IPS-18a (cell line): ENCODE results near the gene SESN3.

Source experiments
- H3K27ac ChIP-seq: one replicate; pipeline ENCODE4 v1.5.1; 2013; ENCODE audit warnings: low read length
- H3K27me3 ChIP-seq: one replicate; pipeline ENCODE4 v1.6.1; 2013; ENCODE audit warnings: mild to moderate bottlenecking, low read length; ENCODE audit not compliant: control insufficient read depth, insufficient read depth
- H3K36me3 ChIP-seq: one replicate; pipeline ENCODE4 v1.6.1; 2013; ENCODE audit warnings: low read depth, low read length; ENCODE audit not compliant: control insufficient read depth
- H3K4me1 ChIP-seq: one replicate; pipeline ENCODE4 v1.6.1; 2013; ENCODE audit warnings: low read depth, low read length; ENCODE audit not compliant: control insufficient read depth
- H3K4me3 ChIP-seq: one replicate; pipeline ENCODE4 v1.5.1; 2013; ENCODE audit warnings: low read length
- H3K9ac ChIP-seq: one replicate; pipeline ENCODE4 v1.6.1; 2013; ENCODE audit warnings: mild to moderate bottlenecking, low read length, moderate library complexity
- H3K9me3 ChIP-seq: one replicate; pipeline ENCODE4 v1.6.1; 2013; ENCODE audit warnings: low read depth, low read length; ENCODE audit not compliant: control insufficient read depth

The SESN3 gene

GRCh38 chr11:95193541-95193940 is 37.5 kb downstream of the SESN3 start:
- no peaks in the 10 kb centered on the region for H3K9me3 ChIP-seq
- no peak overlapping the region for H3K27ac ChIP-seq
- peaks cover 26% of the 10 kb centered on the region for H3K36me3 ChIP-seq
- H3K4me3 ChIP-seq = no peak overlapping the region
- peaks cover 4% of the 10 kb centered on the region for H3K4me1 ChIP-seq
- no peaks in the 10 kb centered on the region for H3K27me3 ChIP-seq
- no peak overlapping the region for H3K9ac ChIP-seq

- peaks cover 26% of the 10 kb centered on the region for H3K36me3 ChIP-seq
- no peaks in the 10 kb centered on the region for H3K9me3 ChIP-seq
- peaks cover under 1% of the 10 kb centered on the region for H3K4me1 ChIP-seq
- no peak overlapping the region for H3K27ac ChIP-seq
- H3K4me3 ChIP-seq = no peak overlapping the region
- H3K9ac ChIP-seq = no peak overlapping the region
- H3K27me3 ChIP-seq = no peaks in the 10 kb centered on the region
These were observed 38.3 kb downstream of the SESN3 start for GRCh38 chr11:95192717-95193116.

- Histone ChIP-seq H3K9me3 (no peaks in the 10 kb centered on the region), H3K27me3 (no peaks in the 10 kb centered on the region), H3K4me3 (no peak overlapping the region), H3K27ac (no peak overlapping the region), H3K9ac (no peak overlapping the region), H3K4me1 (no peaks in the 10 kb centered on the region), H3K36me3 (peaks cover 32% of the 10 kb centered on the region)
These were observed 43.3 kb downstream of the SESN3 start for GRCh38 chr11:95187723-95188122.

- no peak overlapping the region for H3K27ac ChIP-seq
- no peak overlapping the region for H3K4me3 ChIP-seq
- no peaks in the 10 kb centered on the region for H3K9me3 ChIP-seq
- H3K4me1 ChIP-seq = no peaks in the 10 kb centered on the region
- H3K36me3 ChIP-seq = peaks cover 30% of the 10 kb centered on the region
- H3K27me3 ChIP-seq = no peaks in the 10 kb centered on the region
- H3K9ac ChIP-seq = no peak overlapping the region
These were observed 48.6 kb downstream of the SESN3 start for GRCh38 chr11:95182397-95182796.

GRCh38 chr11:95175818-95176380 is 55.1 kb downstream of the SESN3 start:
- Histone ChIP-seq H3K36me3 (peaks cover 41% of the 10 kb centered on the region), H3K9ac (no peak overlapping the region)

GRCh38 chr11:95170294-95170693 is 60.7 kb downstream of the SESN3 start:
- peaks cover 11% of the 10 kb centered on the region for H3K36me3 ChIP-seq
- no peak overlapping the region for H3K4me3 ChIP-seq
- no peaks in the 10 kb centered on the region for H3K27me3 ChIP-seq
- H3K4me1 ChIP-seq = peaks cover 13% of the 10 kb centered on the region
- H3K27ac ChIP-seq = no peak overlapping the region
- H3K9me3 ChIP-seq = no peaks in the 10 kb centered on the region
- no peak overlapping the region for H3K9ac ChIP-seq

More at GRCh38 chr11:95175818-95176380, 55.1 kb downstream of the SESN3 start:
- H3K4me1 ChIP-seq = no peaks in the 10 kb centered on the region
- no peaks in the 10 kb centered on the region for H3K9me3 ChIP-seq
- no peaks in the 10 kb centered on the region for H3K27me3 ChIP-seq
- H3K27ac ChIP-seq = no peak overlapping the region
- no peak overlapping the region for H3K4me3 ChIP-seq

DNA sequence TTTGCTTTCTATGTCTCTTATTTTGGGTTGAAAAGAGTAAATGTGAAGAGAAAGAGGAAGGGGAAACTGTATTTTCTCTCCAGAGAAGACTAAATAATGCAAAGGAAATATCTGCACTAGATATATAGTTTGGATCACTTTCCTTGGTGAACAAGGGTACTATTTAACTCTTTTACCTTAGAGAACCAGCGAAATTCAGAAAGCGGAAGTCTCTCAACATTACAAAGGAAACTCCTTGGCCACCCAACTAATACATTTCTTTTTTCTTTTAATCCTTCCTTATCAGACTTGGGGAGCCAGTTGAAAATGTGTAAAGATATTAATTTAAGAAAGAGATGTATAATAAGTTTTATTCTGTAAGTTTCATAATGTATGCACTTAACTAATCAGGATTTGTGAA is 64.2 kb downstream of the SESN3 start:
- Histone ChIP-seq H3K27ac (no peak overlapping the region), H3K36me3 (no peaks in the 10 kb centered on the region), H3K9ac (no peak overlapping the region), H3K9me3 (no peaks in the 10 kb centered on the region), H3K4me3 (no peak overlapping the region), H3K27me3 (no peaks in the 10 kb centered on the region), H3K4me1 (peaks cover 13% of the 10 kb centered on the region)

DNA sequence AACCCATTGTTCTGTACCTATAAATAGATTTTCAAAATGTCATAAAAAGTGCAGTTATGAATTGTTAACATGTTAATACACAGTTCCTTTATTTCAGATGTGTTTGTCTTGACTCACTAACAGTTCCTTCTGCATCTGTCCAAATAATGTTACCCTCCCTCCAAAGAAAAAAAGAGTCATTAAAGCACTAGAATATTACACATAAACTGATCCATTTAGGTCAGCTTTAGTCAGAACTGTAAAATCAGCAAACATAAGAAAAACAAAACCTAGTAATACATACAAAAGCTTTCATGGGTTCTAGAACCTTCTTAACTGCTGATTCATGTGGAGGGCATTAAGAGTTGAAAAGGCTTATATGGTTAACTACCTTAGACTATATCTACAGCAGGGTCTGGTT is 65.4 kb downstream of the SESN3 start:
- no peak overlapping the region for H3K27ac ChIP-seq
- H3K27me3 ChIP-seq = no peaks in the 10 kb centered on the region
- no peaks in the 10 kb centered on the region for H3K9me3 ChIP-seq
- H3K4me1 ChIP-seq = peaks cover 13% of the 10 kb centered on the region
- no peak overlapping the region for H3K9ac ChIP-seq
- H3K36me3 ChIP-seq = no peaks in the 10 kb centered on the region
- H3K4me3 ChIP-seq = no peak overlapping the region

DNA sequence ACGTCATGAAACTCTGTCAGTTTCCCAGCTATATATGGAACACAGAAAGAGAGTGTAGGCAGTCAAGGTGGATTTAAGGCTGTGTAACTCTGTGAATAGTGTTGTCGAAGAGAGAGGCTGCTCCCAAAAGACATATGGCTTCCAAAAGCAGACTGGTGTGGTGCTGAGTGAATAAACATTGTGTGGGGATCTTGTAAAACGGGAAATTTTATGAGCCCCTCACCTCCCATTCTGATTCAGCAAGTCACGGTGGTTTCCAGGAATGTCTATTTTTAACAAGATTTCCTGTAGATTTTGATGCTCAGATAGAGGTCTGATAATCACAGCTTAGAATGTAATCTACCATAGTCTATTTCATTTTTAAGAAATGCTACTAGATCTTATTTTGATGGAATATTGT is 67.9 kb downstream of the SESN3 start:
- peaks cover 3% of the 10 kb centered on the region for H3K4me1 ChIP-seq
- H3K36me3 ChIP-seq = no peaks in the 10 kb centered on the region
- H3K27me3 ChIP-seq = no peaks in the 10 kb centered on the region
- H3K4me3 ChIP-seq = no peak overlapping the region
- no peaks in the 10 kb centered on the region for H3K9me3 ChIP-seq
- no peak overlapping the region for H3K9ac ChIP-seq
- H3K27ac ChIP-seq = no peak overlapping the region

GRCh38 chr11:95161248-95161647 is 69.8 kb downstream of the SESN3 start:
- Histone ChIP-seq H3K36me3 (no peaks in the 10 kb centered on the region), H3K4me1 (no peaks in the 10 kb centered on the region), H3K4me3 (no peak overlapping the region), H3K27me3 (no peaks in the 10 kb centered on the region), H3K9me3 (no peaks in the 10 kb centered on the region), H3K27ac (no peak overlapping the region), H3K9ac (no peak overlapping the region)

DNA sequence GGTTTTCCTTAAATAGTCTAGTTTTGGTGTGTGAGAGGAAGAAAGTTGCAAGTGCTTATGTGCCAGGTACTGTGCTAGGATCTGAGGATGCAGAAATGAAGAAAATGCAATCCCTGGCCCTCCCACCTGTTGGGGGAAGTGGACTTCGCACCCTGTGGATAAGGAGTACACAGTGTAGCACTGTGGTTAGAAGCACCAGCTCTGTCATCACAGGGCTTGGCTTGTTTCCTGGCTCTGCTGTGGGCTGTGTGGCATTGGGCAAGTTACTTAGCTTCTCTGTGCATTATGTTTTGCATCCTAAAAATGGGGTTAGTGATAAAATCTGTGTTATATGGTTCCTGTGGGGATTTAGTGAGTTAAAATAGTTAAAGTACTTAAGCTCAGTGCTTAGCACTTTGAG is 73.2 kb downstream of the SESN3 start:
- H3K27me3 ChIP-seq = no peaks in the 10 kb centered on the region
- H3K4me1 ChIP-seq = no peaks in the 10 kb centered on the region
- no peaks in the 10 kb centered on the region for H3K9me3 ChIP-seq
- no peak overlapping the region for H3K4me3 ChIP-seq
- no peak overlapping the region for H3K27ac ChIP-seq
- no peak overlapping the region for H3K9ac ChIP-seq
- H3K36me3 ChIP-seq = no peaks in the 10 kb centered on the region

DNA sequence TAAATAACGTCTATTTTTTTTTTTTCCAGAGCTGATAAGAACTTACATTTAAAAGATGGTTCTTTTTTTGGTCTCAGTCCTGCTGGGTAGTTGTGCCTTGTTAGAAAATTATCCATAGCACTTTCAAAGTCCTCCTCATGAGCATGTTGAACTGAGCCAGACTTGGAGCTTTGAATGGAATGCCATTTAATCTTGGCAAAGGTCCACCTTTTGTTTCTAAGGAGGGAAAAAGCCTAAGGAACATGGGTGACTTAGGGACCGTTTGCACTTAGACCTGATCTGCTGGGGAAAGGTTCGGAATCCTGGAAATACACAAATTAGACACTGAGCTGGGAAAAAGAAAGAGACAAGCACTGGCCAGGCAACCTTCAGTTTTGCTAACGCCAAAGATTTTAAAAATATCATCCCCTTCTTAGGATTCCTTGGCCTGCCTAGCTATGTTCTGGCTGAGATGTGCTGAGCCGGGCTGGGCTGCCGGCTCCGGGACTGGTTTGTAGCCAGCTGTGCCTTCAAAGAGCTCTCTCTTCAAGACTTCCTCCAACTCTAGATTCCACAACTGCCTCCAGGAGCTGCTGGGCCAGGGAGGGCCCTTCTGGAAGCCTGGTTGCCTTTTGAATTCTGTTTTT is 74.0 kb downstream of the SESN3 start:
- Histone ChIP-seq H3K4me1 (no peaks in the 10 kb centered on the region), H3K36me3 (no peaks in the 10 kb centered on the region), H3K27me3 (no peaks in the 10 kb centered on the region), H3K27ac (no peak overlapping the region), H3K9me3 (no peaks in the 10 kb centered on the region), H3K4me3 (no peak overlapping the region), H3K9ac (no peak overlapping the region)
